GM21367 (cell line): ENCODE measurements around the gene PLCB1.

Experiments used
- ATAC-seq: cut with Tn5 transposase; IDR thresholded peaks from one replicate; pipeline ENCODE4 v1.9.1; 2021; ENCODE audit not compliant: unreplicated experiment

The PLCB1 gene

GRCh38 chr20:8395956-8396355 is 263.9 kb downstream of the PLCB1 start:
- no peak for ATAC-seq

GRCh38 chr20:8398263-8399051 is 266.4 kb downstream of the PLCB1 start:
- ATAC-seq = no peak

- peak; percentile 99 for ATAC-seq
Measured at GRCh38 chr20:8399947-8400346, 267.9 kb downstream of the PLCB1 start.

DNA sequence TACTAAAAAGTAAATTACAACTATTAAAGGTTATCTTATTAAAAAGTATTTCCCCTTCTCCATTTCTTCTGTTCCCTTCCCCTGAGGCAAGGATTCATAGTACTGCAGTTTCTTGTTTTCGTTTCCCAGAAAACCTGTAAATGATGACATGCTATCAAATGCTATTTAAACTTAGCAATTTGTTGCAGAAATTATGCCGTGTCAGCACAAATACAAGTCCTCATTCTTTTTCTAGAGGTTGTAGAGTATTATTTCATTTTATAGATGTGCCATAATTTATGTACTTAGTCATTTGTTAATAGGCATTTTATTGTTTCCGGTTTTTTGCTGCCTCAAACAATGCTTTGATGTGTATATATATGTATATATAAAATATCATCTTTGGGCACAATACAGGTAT is 268.4 kb downstream of the PLCB1 start:
- no peak for ATAC-seq

- ATAC-seq = no peak
Measured at GRCh38 chr20:8401556-8401955, 269.5 kb downstream of the PLCB1 start.

DNA sequence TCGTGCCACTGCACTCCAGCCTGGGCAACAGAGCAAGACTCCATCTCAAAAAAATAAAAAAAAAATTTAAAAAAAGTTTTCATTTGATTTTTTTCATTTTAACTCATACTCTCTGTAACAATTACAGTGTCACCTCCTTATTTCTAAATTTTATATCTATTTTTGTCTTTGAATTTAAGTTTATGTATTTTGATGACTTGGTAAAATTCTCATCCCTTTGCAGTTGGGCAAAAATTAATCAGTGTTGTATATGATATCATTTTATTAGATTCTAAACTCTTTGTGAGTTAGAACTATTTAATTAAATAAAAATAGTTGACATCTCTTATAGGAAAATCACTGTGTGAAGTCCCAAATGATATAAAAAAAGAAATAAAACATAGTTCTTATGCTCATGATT is 270.7 kb downstream of the PLCB1 start:
- no peak for ATAC-seq

GRCh38 chr20:8404912-8405635 is 273.0 kb downstream of the PLCB1 start:
- no peak for ATAC-seq

GRCh38 chr20:8406391-8406790 is 274.3 kb downstream of the PLCB1 start:
- no peak for ATAC-seq

DNA sequence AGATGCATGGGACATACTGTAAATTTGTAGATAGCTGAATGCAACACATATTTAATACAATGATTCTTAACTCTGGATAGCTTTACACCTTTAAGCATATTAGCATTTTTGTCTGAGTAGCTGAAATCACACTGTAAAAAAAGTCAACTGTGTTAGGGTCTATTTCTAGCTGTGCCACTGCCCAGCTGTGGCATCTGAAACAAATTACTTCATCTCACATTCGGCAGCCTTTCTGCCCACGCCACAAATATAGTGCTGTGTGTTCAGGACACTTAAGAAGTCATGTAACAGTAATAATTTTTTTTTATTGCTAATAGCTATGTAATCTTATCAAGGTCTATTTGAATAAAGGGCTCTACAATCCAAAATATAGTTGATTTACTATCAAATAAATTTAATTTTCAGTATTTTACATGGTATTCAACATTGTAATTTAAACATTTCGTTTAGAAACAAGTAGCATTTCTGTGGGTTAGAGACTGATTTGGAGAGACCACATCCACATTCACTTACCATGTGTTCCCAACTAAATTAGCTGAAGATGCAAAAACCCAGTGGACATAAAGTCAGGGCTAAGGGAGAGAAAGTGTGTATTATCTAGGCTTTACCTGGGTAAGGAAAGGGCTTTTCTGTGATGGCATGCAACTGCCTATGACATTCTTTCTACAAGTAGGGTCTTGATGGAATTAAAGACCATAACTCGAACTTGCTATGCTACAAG is 276.7 kb downstream of the PLCB1 start:
- no peak for ATAC-seq

DNA sequence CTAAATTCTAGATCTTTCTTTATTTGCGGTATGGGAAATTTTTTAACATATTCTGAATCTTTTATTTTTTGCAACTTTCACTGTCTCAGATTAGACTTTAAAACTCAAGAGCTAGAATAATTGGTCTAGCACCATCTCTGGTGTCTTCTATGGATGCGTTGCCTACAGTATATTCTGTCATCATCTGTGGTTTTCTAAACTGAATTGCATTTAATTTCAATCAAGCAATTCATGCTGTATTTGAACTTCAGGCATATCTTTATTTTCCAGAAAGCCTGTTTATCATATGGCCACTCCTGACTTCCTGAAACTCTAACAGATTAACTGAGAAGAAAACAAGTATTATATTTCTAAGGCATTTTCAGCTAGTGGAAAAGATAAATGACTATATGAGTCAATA is 281.6 kb downstream of the PLCB1 start:
- ATAC-seq = no peak

DNA sequence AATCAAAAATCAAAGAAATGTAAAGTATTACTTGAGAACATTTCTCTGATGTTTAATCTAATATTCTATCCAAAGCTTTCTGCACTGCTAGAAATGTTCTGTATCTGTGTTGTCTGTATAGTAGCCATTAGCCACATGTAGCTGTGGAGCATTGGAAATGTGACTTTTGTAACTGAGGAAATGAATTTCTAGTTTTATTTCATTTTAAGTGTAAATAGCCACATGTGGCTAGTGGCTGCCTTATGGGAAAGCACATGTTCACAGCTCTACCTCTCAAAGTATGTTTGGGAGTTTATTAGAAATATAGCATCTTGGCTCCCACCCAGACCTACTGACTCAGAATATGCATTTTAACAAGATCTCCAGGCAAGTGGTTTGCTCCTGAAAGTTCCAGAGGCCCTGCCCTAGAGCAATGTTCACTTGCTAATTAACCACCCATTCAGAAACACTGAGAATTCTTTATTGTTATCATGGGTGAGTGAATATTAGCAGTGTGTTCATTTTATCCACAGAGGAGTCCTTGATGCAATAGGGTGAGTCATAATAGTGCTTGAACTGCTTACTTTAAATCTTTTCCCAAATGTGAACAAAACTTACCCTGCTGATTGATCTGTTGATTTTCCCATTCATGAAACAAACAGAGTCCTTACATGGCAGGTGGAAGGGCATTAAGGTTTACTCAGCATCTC is 282.7 kb downstream of the PLCB1 start:
- no peak for ATAC-seq

- ATAC-seq = no peak
Measured at GRCh38 chr20:8421981-8422380, 289.9 kb downstream of the PLCB1 start.

- no peak for ATAC-seq
Measured at GRCh38 chr20:8423482-8423881, 291.4 kb downstream of the PLCB1 start.

GRCh38 chr20:8424010-8424409 is 291.9 kb downstream of the PLCB1 start:
- no peak for ATAC-seq

DNA sequence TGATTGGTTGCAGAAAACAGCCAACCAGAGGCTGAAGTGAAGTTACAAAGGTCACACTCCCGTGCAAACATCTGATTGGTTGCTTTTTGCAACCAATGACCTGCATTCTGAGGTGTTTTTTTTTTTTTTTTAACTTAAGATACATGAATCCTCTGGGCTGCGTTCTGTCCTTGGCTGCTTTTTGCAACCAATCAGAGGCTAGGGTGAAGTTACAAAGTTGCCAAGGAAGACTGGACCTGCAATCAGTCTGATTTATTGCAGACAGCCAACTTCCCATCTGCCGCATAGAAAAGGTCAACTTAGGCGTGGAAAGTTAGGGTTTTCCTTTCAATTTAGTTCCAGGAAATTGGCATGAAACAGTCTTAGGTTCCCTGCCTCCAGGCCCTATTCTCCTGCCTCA is 292.9 kb downstream of the PLCB1 start:
- ATAC-seq = no peak

- ATAC-seq = no peak
Measured at GRCh38 chr20:8425802-8426201, 293.7 kb downstream of the PLCB1 start.

- no peak for ATAC-seq
Measured at GRCh38 chr20:8427419-8428040, 295.5 kb downstream of the PLCB1 start.

DNA sequence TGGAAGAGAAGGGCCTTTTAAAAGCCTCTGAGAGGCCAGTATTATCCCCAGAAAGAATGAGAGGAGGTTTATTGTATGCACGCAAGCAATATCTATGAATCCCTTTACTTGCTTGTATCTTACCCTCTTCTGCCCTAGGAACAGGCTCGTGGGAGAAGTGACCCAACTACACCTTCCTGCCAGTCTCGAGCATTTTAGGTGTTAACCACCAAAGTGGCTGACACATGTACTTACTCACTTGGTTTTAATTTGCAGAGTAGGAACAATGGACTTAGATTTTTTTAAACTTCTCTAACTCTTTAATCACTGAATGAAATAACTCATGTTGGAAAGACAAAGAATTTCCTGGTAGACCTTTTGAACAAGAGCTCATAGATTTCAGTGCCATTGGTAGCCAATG is 296.9 kb downstream of the PLCB1 start:
- ATAC-seq = no peak

DNA sequence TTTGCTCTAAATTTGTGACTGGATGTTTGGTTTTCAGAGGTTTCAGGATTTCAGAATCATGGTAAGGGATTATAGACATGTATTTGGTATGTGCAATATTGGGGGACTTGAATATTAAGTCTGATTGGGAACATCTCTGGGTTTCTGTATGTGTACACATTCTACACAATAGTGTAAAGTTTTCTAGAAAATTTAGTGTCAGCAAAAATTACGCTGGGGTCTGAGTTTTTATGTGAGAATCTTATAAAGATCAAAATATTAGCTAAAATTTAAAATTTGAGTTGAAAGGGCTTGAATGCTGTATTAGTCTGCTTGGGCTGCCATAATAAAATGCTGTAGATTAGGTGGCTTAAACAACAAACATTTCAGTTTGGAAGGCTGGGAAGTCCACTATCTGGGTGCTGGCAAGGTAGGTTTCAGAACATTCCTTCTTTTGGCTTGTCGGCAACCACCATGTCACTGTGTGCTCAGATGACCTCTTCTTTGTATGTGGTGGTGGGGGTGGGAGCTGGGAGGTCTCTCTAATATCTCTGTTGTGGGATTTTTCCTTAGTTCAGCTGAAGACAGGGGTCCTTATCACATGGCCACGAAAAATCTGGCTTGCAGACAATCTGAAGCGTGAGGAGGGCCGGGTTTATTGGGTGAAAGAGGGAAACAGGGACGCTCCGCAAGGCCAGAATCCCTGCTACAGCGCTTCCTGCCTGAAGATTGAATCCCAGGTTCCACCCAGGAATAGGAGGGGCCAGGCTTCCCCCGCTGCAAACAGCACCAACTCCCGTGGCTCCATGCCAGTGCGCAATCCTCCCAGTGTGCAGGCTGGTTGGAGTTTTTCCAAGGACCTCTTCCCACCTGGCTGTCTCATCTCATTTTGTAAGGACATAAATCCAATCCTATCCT is 299.7 kb downstream of the PLCB1 start:
- no peak for ATAC-seq
